ENCODE data around the gene SMIM44.

The SMIM44 gene

DNA sequence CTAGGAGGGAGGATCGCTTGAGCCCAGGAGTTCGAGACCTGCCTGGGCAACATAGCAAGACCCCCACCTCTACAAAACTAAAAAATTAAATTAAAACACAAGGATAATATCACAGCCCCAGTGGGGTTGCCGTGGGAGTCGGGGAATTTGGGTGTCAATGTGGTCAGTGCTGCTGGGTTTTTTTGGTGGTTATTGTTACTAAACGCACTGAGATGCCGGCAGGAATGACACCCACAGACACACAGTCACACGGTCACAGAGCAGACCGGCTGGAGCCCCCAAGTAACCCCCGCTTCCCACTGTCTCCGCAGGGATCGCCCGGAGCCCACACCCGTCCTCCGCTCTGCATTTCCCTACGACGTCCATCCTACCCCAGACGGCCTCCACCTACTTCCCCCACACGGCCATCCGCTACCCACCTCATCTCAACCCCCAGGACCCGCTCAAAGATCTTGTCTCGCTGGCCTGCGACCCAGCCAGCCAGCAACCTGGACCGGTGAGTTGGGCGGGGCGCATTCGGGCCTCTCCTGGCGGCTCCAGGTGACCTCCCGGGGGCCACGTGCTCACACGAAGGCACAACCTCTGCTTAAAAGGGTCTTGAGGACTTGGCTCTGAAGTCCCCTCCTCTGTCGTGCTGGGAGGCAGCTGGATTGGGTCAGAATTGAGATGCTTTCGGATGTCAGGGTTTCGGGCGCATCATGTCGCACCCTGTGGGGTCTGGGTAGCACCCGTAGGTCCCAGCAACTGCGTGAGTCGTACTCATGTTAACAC is 30.9 kb downstream of the SMIM44 start:
- no peak overlapping the region for H3K4me3 ChIP-seq (ENCODE audit: low read depth, low read length, poor library complexity, severe bottlenecking)
- H3K27ac ChIP-seq (ENCODE audit: low read depth, low read length, poor library complexity, severe bottlenecking), result no peak overlapping the region
- H3K27me3 ChIP-seq (ENCODE audit: insufficient read depth, low read length), result no peaks in the 10 kb centered on the region
- no peak overlapping the region for H3K9ac ChIP-seq (ENCODE audit: low read length)
- H4K20me1 ChIP-seq (ENCODE audit: insufficient read depth, low read length), result no peaks in the 10 kb centered on the region
- H3K36me3 ChIP-seq (ENCODE audit: insufficient read depth, low read length), result no peaks in the 10 kb centered on the region; the same call in 1 of the 2 replicates
- no peaks in the 10 kb centered on the region for H3K79me2 ChIP-seq (ENCODE audit: insufficient read depth, low read length)
- no peaks in the 10 kb centered on the region for H3K9me2 ChIP-seq (ENCODE audit: low read depth, low read length)
- TF ChIP-seq EZH2 (IDR thresholded peaks at IDR 0.05; ENCODE audit: borderline replicate concordance, low read length), result no peak
- TF ChIP-seq, protein P1, sequence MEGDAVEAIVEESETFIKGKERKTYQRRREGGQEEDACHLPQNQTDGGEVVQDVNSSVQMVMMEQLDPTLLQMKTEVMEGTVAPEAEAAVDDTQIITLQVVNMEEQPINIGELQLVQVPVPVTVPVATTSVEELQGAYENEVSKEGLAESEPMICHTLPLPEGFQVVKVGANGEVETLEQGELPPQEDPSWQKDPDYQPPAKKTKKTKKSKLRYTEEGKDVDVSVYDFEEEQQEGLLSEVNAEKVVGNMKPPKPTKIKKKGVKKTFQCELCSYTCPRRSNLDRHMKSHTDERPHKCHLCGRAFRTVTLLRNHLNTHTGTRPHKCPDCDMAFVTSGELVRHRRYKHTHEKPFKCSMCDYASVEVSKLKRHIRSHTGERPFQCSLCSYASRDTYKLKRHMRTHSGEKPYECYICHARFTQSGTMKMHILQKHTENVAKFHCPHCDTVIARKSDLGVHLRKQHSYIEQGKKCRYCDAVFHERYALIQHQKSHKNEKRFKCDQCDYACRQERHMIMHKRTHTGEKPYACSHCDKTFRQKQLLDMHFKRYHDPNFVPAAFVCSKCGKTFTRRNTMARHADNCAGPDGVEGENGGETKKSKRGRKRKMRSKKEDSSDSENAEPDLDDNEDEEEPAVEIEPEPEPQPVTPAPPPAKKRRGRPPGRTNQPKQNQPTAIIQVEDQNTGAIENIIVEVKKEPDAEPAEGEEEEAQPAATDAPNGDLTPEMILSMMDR (IDR thresholded peaks at IDR 0.05; ENCODE audit: low read length), result no peak
- no peak overlapping the region for H3K4me2 ChIP-seq (ENCODE audit: low read length)
- H2AFZ ChIP-seq (ENCODE audit: low read length), result no peak overlapping the region
- no peaks in the 10 kb centered on the region for H3K4me1 ChIP-seq (ENCODE audit: insufficient read depth, low read length, severe bottlenecking)
- H3K9me3 ChIP-seq (ENCODE audit: low read length), result no peaks in the 10 kb centered on the region
- H3F3A ChIP-seq (ENCODE audit: insufficient read depth, low read length), result no peaks in the 10 kb centered on the region

DNA sequence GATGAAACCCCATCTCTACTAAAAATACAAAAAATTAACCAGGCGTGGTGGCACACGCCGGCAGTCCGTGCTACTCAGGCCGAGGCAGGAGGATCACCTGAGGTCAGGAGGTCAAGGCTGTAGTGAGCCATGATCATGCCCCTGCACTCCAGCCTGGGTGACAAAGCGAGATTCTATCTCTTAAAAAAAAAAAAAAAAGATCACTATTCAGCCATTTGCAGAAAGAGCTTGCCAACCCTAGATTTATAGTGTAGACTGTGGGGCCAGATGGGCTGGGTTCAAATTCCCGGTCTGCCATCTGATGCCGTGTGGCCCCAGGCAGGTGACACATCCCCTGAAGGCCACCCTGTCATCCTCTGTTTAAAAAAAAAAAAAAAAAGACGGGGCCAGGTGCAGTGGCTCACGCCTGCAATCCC is 31.8 kb downstream of the SMIM44 start:
- Histone ChIP-seq H3K27me3 (ENCODE audit: insufficient read depth, low read length) (no peaks in the 10 kb centered on the region), H3F3A (ENCODE audit: insufficient read depth, low read length) (no peaks in the 10 kb centered on the region), H3K27ac (ENCODE audit: low read depth, low read length, poor library complexity, severe bottlenecking) (no peak overlapping the region), H3K9ac (ENCODE audit: low read length) (no peak overlapping the region), H3K4me2 (ENCODE audit: low read length) (no peak overlapping the region), H3K79me2 (ENCODE audit: insufficient read depth, low read length) (no peaks in the 10 kb centered on the region), H3K4me1 (ENCODE audit: insufficient read depth, low read length, severe bottlenecking) (no peaks in the 10 kb centered on the region), H3K4me3 (ENCODE audit: low read depth, low read length, poor library complexity, severe bottlenecking) (no peak overlapping the region), H4K20me1 (ENCODE audit: insufficient read depth, low read length) (no peaks in the 10 kb centered on the region), H3K9me2 (ENCODE audit: low read depth, low read length) (no peaks in the 10 kb centered on the region), H3K36me3 (ENCODE audit: insufficient read depth, low read length) (no peaks in the 10 kb centered on the region; the same call in 1 of the 2 replicates), H3K9me3 (ENCODE audit: low read length) (no peaks in the 10 kb centered on the region), H2AFZ (ENCODE audit: low read length) (no peak overlapping the region)
- TF ChIP-seq, protein P1 (IDR thresholded peaks at IDR 0.05; ENCODE audit: low read length), result no peak
- no peak for TF ChIP-seq EZH2 (IDR thresholded peaks at IDR 0.05; ENCODE audit: borderline replicate concordance, low read length)

DNA sequence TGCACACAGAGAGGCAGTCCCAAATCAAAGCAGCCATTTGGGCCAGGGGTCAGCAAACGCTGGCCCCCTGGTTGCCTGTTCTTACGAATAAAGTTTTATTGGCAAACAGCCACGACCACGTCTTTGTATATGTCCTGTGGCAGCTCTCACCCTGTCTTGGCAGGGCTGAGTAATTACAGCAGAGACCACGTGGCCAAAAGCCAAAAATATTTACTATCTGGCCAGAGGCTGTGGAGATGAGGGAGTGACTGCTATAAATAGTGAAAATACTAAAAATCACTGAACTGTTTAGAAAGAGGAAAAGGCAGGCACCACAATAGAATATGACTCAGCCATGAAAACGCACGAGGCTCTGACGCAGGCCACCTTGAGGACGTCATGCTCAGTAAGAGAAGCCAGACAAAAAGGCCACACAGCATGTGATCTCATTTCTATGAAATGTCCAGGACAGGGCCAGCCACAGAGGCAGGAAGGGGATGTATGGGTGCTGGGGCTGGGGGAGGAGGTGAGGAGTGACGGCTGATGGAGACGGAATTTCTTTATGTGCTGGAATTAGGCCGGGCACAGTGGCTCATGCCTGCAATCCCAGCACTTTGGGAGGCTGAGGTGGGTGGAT is 32.3 kb downstream of the SMIM44 start:
- Histone ChIP-seq H2AFZ (ENCODE audit: low read length) (no peak overlapping the region), H3K36me3 (ENCODE audit: insufficient read depth, low read length) (no peaks in the 10 kb centered on the region; the same call in 1 of the 2 replicates), H3F3A (ENCODE audit: insufficient read depth, low read length) (no peaks in the 10 kb centered on the region), H3K9me3 (ENCODE audit: low read length) (no peaks in the 10 kb centered on the region), H4K20me1 (ENCODE audit: insufficient read depth, low read length) (no peaks in the 10 kb centered on the region), H3K9me2 (ENCODE audit: low read depth, low read length) (no peaks in the 10 kb centered on the region), H3K4me1 (ENCODE audit: insufficient read depth, low read length, severe bottlenecking) (no peaks in the 10 kb centered on the region), H3K27me3 (ENCODE audit: insufficient read depth, low read length) (no peaks in the 10 kb centered on the region), H3K4me3 (ENCODE audit: low read depth, low read length, poor library complexity, severe bottlenecking) (no peak overlapping the region), H3K9ac (ENCODE audit: low read length) (no peak overlapping the region), H3K79me2 (ENCODE audit: insufficient read depth, low read length) (no peaks in the 10 kb centered on the region), H3K27ac (ENCODE audit: low read depth, low read length, poor library complexity, severe bottlenecking) (no peak overlapping the region), H3K4me2 (ENCODE audit: low read length) (no peak overlapping the region)
- TF ChIP-seq, protein P1 (IDR thresholded peaks at IDR 0.05; ENCODE audit: low read length), result no peak
- TF ChIP-seq EZH2 (IDR thresholded peaks at IDR 0.05; ENCODE audit: borderline replicate concordance, low read length), result no peak

All from OCI-LY1 (cell line).